Keratinocyte (primary cell): ENCODE measurements around the gene MGRN1. TPM values are rescaled to one million over a fixed set of nuclear protein-coding genes. Genes with fewer than 3 reads are reported as not detected.

Source experiments
- DNase-seq: peaks from one replicate; pipeline ENCODE4 v3.0.0-alpha.2; 2011; ENCODE audit warnings: low read depth, missing footprints, low spot score
- FAIRE-seq: peaks from 2 replicates; lab custom pipeline; 2011; peaks lifted over from hg19 to GRCh38; lab: Jason Lieb, UNC
- H2AFZ ChIP-seq: 2 replicates; pipeline ENCODE4 v1.6.0; 2012; ENCODE audit warnings: low read length, control low read depth, inconsistent platforms; ENCODE audit not compliant: control insufficient read depth
- H3K27ac ChIP-seq: 2 replicates; pipeline ENCODE4 v1.5.1; 2011; ENCODE audit warnings: low read length; ENCODE audit not compliant: control insufficient read depth, insufficient read depth
- H3K27me3 ChIP-seq: 3 replicates; pipeline ENCODE4 v1.6.0; 2011; ENCODE audit warnings: low read length; ENCODE audit not compliant: control insufficient read depth, insufficient read depth; ENCODE audit errors: extremely low read depth
- H3K36me3 ChIP-seq, 2 experiments: 2 replicates in 1 of 2; 3 replicates in 1 of 2; pipeline ENCODE4 v1.5.1; 2011; ENCODE audit warnings: low read length in 2 of 2, mild to moderate bottlenecking in 1 of 2; ENCODE audit not compliant: control insufficient read depth in 2 of 2, insufficient read depth in 2 of 2; ENCODE audit errors: extremely low read depth in 1 of 2
- H3K4me1 ChIP-seq: 3 replicates; pipeline ENCODE4 v1.5.1; 2011; ENCODE audit warnings: low read length; ENCODE audit not compliant: control insufficient read depth, insufficient read depth; ENCODE audit errors: extremely low read depth
- H3K4me2 ChIP-seq: 3 replicates; pipeline ENCODE4 v1.6.0; 2011; ENCODE audit warnings: low read depth, low read length; ENCODE audit not compliant: control insufficient read depth, insufficient read depth; ENCODE audit errors: extremely low read depth
- H3K4me3 ChIP-seq, 3 experiments: fragments of 200-600 bp in 1 of 3; sonication (generic) in 1 of 3; 2 replicates in 2 of 3; 3 replicates in 1 of 3; pipeline ENCODE4 v1.5.1; 2011 to 2016; ENCODE audit warnings: low read length in 3 of 3, mild to moderate bottlenecking in 3 of 3, control low read depth in 2 of 3, inconsistent platforms in 1 of 3, low read depth in 1 of 3, mixed read lengths in 1 of 3, mixed run types in 1 of 3, moderate library complexity in 1 of 3; ENCODE audit not compliant: control insufficient read depth in 2 of 3, insufficient read depth in 2 of 3; ENCODE audit errors: extremely low read depth in 1 of 3
- H3K79me2 ChIP-seq: 2 replicates; pipeline ENCODE4 v1.6.0; 2012; ENCODE audit warnings: low read length; ENCODE audit not compliant: control insufficient read depth, insufficient read depth
- H3K9ac ChIP-seq: 3 replicates; pipeline ENCODE4 v1.6.0; 2011; ENCODE audit warnings: low read length; ENCODE audit not compliant: control insufficient read depth, insufficient read depth; ENCODE audit errors: extremely low read depth
- H3K9me1 ChIP-seq: 3 replicates; pipeline ENCODE4 v1.6.0; 2011; ENCODE audit warnings: low read length; ENCODE audit not compliant: control insufficient read depth, insufficient read depth; ENCODE audit errors: extremely low read depth
- H3K9me3 ChIP-seq: 2 replicates; pipeline ENCODE4 v1.5.1; 2012; ENCODE audit warnings: low read depth, low read length; ENCODE audit not compliant: control insufficient read depth
- H4K20me1 ChIP-seq: 3 replicates; pipeline ENCODE4 v1.6.0; 2011; ENCODE audit warnings: low read length; ENCODE audit not compliant: control insufficient read depth, insufficient read depth; ENCODE audit errors: extremely low read depth
- CTCF ChIP-seq, 3 experiments: IDR thresholded peaks in 1 of 3; conservative IDR thresholded peaks in 1 of 3; optimal IDR thresholded peaks in 1 of 3; 2 replicates in 2 of 3; 3 replicates in 1 of 3; pipeline versions ENCODE3 to v1.5.1; 2011; ENCODE audit warnings: low read length in 3 of 3, mild to moderate bottlenecking in 3 of 3, moderate library complexity in 2 of 3, control low read depth in 1 of 3, inconsistent platforms in 1 of 3; ENCODE audit not compliant: insufficient read depth in 2 of 3; ENCODE audit errors: extremely low read depth in 1 of 3
- EZH2 ChIP-seq: IDR thresholded peaks from one replicate; pipeline ENCODE4 v1.6.1; 2012; ENCODE audit warnings: inconsistent platforms, mild to moderate bottlenecking, low read length, moderate library complexity
- dilution Hi-C: fragments of 300-500 bp; cut with MboI; formaldehyde crosslinking; loops from one replicate; pipeline ENCODE4 v1.7.0; 2020; ENCODE audit warnings: low sequenced_read_pairs; ENCODE audit not compliant: extremely low pct_ligation_motif_present
- polyA plus RNA-seq, 5 experiments: library from polyadenylated mRNA; depleted of rRNA in 3 of 5; stranded (reverse) in 3 of 5; stranded (forward) in 1 of 5; unstranded in 1 of 5; fragments of >200 nt; gene quantifications; 1 replicate in 1 of 5; 2 replicates in 3 of 5; 3 replicates in 1 of 5; pipeline versions ENCODE4 v1.2.1 to v1.2.3, GENCODE V29; 2011 to 2012; ENCODE audit warnings: missing spikeins in 2 of 5, low read depth in 1 of 5, low replicate concordance in 1 of 5

The MGRN1 gene
- polyA plus RNA-seq, 1 donor (not counting 4 experiments of a cell fraction or from before 2014, with no cell fraction given) = 1.9 TPM

GRCh38 chr16:4676831-4677230, 52.2 kb downstream of the MGRN1 start:
- no peak overlapping the region for H3K27ac ChIP-seq

DNA sequence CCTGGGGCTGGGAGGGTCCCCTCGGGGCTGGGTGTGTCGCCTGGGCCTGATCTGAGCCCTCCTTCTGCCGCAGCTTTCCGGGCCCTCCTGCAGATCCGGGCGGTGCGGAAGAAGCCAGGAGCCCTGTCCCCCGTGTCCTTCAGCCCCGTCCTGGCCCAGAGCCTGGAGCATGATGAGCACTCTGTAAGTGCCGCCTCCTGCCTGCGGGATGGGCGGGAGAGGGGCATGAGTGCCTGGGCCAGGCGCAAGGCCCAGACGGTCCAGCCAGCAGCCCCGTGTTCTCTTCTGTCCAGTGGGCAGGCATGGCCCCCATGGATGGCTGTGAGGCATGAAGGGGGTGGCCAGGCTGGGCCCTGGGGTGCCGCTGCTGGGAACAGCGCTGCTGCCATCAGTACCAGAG, 52.8 kb downstream of the MGRN1 start:
- dilution Hi-C loops = no loop called here
- Histone ChIP-seq H3K4me3 (no peak overlapping the region), H3K79me2 (no peaks in the 10 kb centered on the region), H4K20me1 (no peaks in the 10 kb centered on the region), H3K9me3 (no peaks in the 10 kb centered on the region), H3K36me3 (peaks cover 3 to 14% of the 10 kb centered on the region in 2 experiments), H3K4me2 (no peak overlapping the region), H3K9me1 (no peaks in the 10 kb centered on the region), H3K27me3 (no peaks in the 10 kb centered on the region), H3K27ac (no peak overlapping the region), H3K9ac (no peak overlapping the region), H3K4me1 (peaks cover 18% of the 10 kb centered on the region), H2AFZ (no peak overlapping the region)
- DNase-seq (no peak), FAIRE-seq (no peak)
- TF ChIP-seq CTCF (optimal IDR thresholded peaks at IDR 0.05 in 1 of 3, IDR thresholded peaks at IDR 0.05 in 1 of 3, conservative IDR thresholded peaks at IDR 0.05 in 1 of 3; ENCODE audit: extremely low read depth in 1 of 3, insufficient read depth in 2 of 3, low read length in 3 of 3) (no peak), EZH2 (no peak)

More at GRCh38 chr16:4676831-4677230, 52.2 kb downstream of the MGRN1 start:
- Histone ChIP-seq H3K9me1 (no peaks in the 10 kb centered on the region), H3K4me2 (no peak overlapping the region), H3K27me3 (no peaks in the 10 kb centered on the region), H3K36me3 (peaks cover 0 to 9% of the 10 kb centered on the region in 2 experiments), H3K79me2 (no peaks in the 10 kb centered on the region), H4K20me1 (no peaks in the 10 kb centered on the region), H3K9ac (no peak overlapping the region), H3K4me1 (peaks cover 18% of the 10 kb centered on the region), H2AFZ (no peak overlapping the region), H3K4me3 (no peak overlapping the region), H3K9me3 (no peaks in the 10 kb centered on the region)
- DNase-seq (no peak), FAIRE-seq (no peak)
- dilution Hi-C loops = no loop called here
- TF ChIP-seq CTCF (optimal IDR thresholded peaks at IDR 0.05 in 1 of 3, IDR thresholded peaks at IDR 0.05 in 1 of 3, conservative IDR thresholded peaks at IDR 0.05 in 1 of 3; ENCODE audit: extremely low read depth in 1 of 3, insufficient read depth in 2 of 3, low read length in 3 of 3) = no peak
- TF ChIP-seq EZH2 = no peak
